ENCODE results near the gene APOA5. TPM values are rescaled to one million over a fixed set of nuclear protein-coding genes. Genes with fewer than 3 reads are reported as not detected.

APOA5 gene
- total and polyA plus RNA-seq, 2 of the 13 experiments (the other 11 are each of a cell fraction or from before 2014, with no cell fraction given): 44.0 to 49.1 TPM

- TF ChIP-seq KLF16 (CRISPR knock-in tag; IDR thresholded peaks at IDR 0.05): peak in 1 of 2 experiments; percentile 37; a peak in 1 of 4 replicates
- 0 out of 2 replicates have a peak, but pooled peaks have one; percentile 12 for TF ChIP-seq ZMYM4 (CRISPR knock-in tag; IDR thresholded peaks at IDR 0.05)
- peak; percentile 64; the same call in 1 of the 2 replicates for TF ChIP-seq TGIF2 (CRISPR knock-in tag; IDR thresholded peaks at IDR 0.05)
- no peak for TF ChIP-seq GTF2F1 (IDR thresholded peaks at IDR 0.05; ENCODE audit: low read length)
- TF ChIP-seq ZNF180 (CRISPR knock-in tag; IDR thresholded peaks at IDR 0.05; ENCODE audit: borderline replicate concordance, low read depth): no peak
- peak; percentile 47 for TF ChIP-seq ASH2L (IDR thresholded peaks at IDR 0.05; ENCODE audit: insufficient read length, low read depth, low read length)
- TF ChIP-seq ZBTB34 (CRISPR knock-in tag; IDR thresholded peaks at IDR 0.05): peak; percentile 49; the same call in 1 of the 2 replicates
- no peak for TF ChIP-seq ZFYVE20 (CRISPR knock-in tag; IDR thresholded peaks at IDR 0.05; ENCODE audit: borderline replicate concordance, low read depth)
- 0 out of 2 replicates have a peak, but pooled peaks have one; percentile 39 for TF ChIP-seq HNRNPL (IDR thresholded peaks at IDR 0.05; ENCODE audit: low read depth, low read length)
- TF ChIP-seq ZNF501 (CRISPR knock-in tag; IDR thresholded peaks at IDR 0.05): peak; percentile 61; the same call in 1 of the 2 replicates
- TF ChIP-seq ERF (CRISPR knock-in tag; IDR thresholded peaks at IDR 0.05): 0 out of 2 replicates have a peak, but pooled peaks have one; percentile 47
- peak; percentile 57; the same call in 1 of the 2 replicates for TF ChIP-seq MYC (CRISPR knock-in tag; IDR thresholded peaks at IDR 0.05; ENCODE audit: borderline replicate concordance)
- no peak for TF ChIP-seq FOXM1 (CRISPR knock-in tag; IDR thresholded peaks at IDR 0.05)
- TF ChIP-seq ZNF317 (CRISPR knock-in tag; IDR thresholded peaks at IDR 0.05): 0 out of 2 replicates have a peak, but pooled peaks have one; percentile 26
- 0 out of 2 replicates have a peak, but pooled peaks have one; percentile 21 for TF ChIP-seq KMT2B (CRISPR knock-in tag; IDR thresholded peaks at IDR 0.05)
- TF ChIP-seq ZNF766 (CRISPR knock-in tag; IDR thresholded peaks at IDR 0.05; ENCODE audit: borderline replicate concordance): peak; percentile 42; the same call in 1 of the 2 replicates
- TF ChIP-seq DMAP1 (CRISPR knock-in tag; IDR thresholded peaks at IDR 0.05): peak; percentile 49; the same call in 1 of the 2 replicates
- 0 out of 2 replicates have a peak, but pooled peaks have one; percentile 64 for TF ChIP-seq ZNF576 (CRISPR knock-in tag; IDR thresholded peaks at IDR 0.05)
- no peak for TF ChIP-seq SRF (IDR thresholded peaks at IDR 0.05; ENCODE audit: low read depth, low read length)
- no peak for TF ChIP-seq ETV5 (CRISPR knock-in tag; IDR thresholded peaks at IDR 0.05; ENCODE audit: borderline replicate concordance)
- TF ChIP-seq HDAC2 (CRISPR knock-in tag; IDR thresholded peaks at IDR 0.05): no peak; the same call in 1 of the 2 replicates
- 0 out of 2 replicates have a peak, but pooled peaks have one; percentile 35 for TF ChIP-seq KDM6A (CRISPR knock-in tag; IDR thresholded peaks at IDR 0.05; ENCODE audit: low read depth)
Measured at GRCh38 chr11:116840746-116841296, 49.1 kb upstream of the APOA5 start (continued).

Measured in HepG2 (cell line).